GM12874 (cell line): Measurements from ENCODE around the gene ZBTB3.

Experiments
- TF ChIP-seq, protein P1 (sequence below): IDR thresholded peaks from 2 replicates; pipeline ENCODE4 v1.5.1; 2011; ENCODE audit warnings: low read depth, mild to moderate bottlenecking, control low read depth, low read length, moderate library complexity; ENCODE audit not compliant: insufficient read depth

Gene ZBTB3

GRCh38 chr11:62702246-62702645 is 51.7 kb downstream of the ZBTB3 start:
- TF ChIP-seq, protein P1, sequence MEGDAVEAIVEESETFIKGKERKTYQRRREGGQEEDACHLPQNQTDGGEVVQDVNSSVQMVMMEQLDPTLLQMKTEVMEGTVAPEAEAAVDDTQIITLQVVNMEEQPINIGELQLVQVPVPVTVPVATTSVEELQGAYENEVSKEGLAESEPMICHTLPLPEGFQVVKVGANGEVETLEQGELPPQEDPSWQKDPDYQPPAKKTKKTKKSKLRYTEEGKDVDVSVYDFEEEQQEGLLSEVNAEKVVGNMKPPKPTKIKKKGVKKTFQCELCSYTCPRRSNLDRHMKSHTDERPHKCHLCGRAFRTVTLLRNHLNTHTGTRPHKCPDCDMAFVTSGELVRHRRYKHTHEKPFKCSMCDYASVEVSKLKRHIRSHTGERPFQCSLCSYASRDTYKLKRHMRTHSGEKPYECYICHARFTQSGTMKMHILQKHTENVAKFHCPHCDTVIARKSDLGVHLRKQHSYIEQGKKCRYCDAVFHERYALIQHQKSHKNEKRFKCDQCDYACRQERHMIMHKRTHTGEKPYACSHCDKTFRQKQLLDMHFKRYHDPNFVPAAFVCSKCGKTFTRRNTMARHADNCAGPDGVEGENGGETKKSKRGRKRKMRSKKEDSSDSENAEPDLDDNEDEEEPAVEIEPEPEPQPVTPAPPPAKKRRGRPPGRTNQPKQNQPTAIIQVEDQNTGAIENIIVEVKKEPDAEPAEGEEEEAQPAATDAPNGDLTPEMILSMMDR: no peak
